Epithelial cell of proximal tubule (primary cell): ENCODE data around the gene RAB8B. TPM values are rescaled to one million over a fixed set of nuclear protein-coding genes. Genes with fewer than 3 reads are reported as not detected.

Experiments
- DNase-seq: peaks from one replicate; pipeline ENCODE4 v3.0.0-alpha.2; 2011; ENCODE audit warnings: low read depth
- H3K4me3 ChIP-seq: 2 replicates; pipeline ENCODE4 v1.5.1; 2011; ENCODE audit warnings: low read depth, mild to moderate bottlenecking, low read length
- CTCF ChIP-seq: conservative IDR thresholded peaks from 2 replicates; pipeline ENCODE4 v1.5.1; 2012; ENCODE audit warnings: low read depth, mild to moderate bottlenecking, low read length
- total RNA-seq: library from RNA; depleted of rRNA; stranded (reverse); fragments of >200 nt; gene quantifications from 2 replicates; pipeline ENCODE4 v1.2.3, GENCODE V29; 2015

The RAB8B gene
- total RNA-seq, 1 donor from 2014 or later = 20.9 TPM

- H3K4me3 ChIP-seq = no peak overlapping the region
- no peak for TF ChIP-seq CTCF
- no peak for DNase-seq
Measured at GRCh38 chr15:63165166-63165859, 24.1 kb upstream of the RAB8B start.

DNA sequence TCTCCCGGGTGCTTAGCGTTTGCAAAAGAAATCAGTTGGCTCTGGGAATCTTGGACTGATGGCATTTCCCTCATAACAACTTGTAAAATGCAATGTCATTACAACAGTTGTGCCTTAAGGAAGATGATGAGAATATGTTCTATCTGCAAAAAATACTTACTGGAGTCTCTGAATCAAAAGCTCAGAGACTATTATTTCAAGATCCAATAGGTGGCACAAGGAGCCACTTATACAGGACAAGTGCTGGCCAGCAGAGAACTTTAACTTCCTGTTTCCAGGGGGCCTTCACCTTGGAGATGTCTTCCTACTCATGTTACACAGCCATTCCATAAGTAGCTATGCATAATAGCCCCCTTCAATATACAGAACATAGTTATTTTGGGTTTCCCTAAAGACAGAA is 23.2 kb upstream of the RAB8B start:
- H3K4me3 ChIP-seq = no peak overlapping the region
- TF ChIP-seq CTCF = peak; percentile 39
- no peak for DNase-seq

- no peak for TF ChIP-seq CTCF
- no peak for DNase-seq
- H3K4me3 ChIP-seq = no peak overlapping the region
Measured at GRCh38 chr15:63169788-63170187, 19.6 kb upstream of the RAB8B start.

- H3K4me3 ChIP-seq = no peak overlapping the region
- no peak for TF ChIP-seq CTCF
- no peak for DNase-seq
Measured at GRCh38 chr15:63172376-63172775, 17.0 kb upstream of the RAB8B start.

GRCh38 chr15:63172851-63173451 is 16.5 kb upstream of the RAB8B start:
- TF ChIP-seq CTCF = no peak
- H3K4me3 ChIP-seq = no peak overlapping the region
- DNase-seq = no peak

GRCh38 chr15:63176302-63176701 is 13.1 kb upstream of the RAB8B start:
- no peak for DNase-seq
- H3K4me3 ChIP-seq = no peak overlapping the region
- no peak for TF ChIP-seq CTCF

- no peak for DNase-seq
- TF ChIP-seq CTCF = no peak
- H3K4me3 ChIP-seq = no peak overlapping the region
Measured at GRCh38 chr15:63178034-63178433, 11.4 kb upstream of the RAB8B start.
